NB4 (cell line): Measurements from ENCODE around the gene ESYT1.

Experiments
- DNase-seq: peaks from one replicate; pipeline ENCODE4 v3.0.0; 2010; ENCODE audit warnings: low read depth
- H3K4me3 ChIP-seq: one replicate; pipeline ENCODE4 v1.5.1; 2011; ENCODE audit warnings: mild to moderate bottlenecking, low read depth, low read length, moderate library complexity
- MYC ChIP-seq: IDR thresholded peaks from 2 replicates; pipeline ENCODE4 v1.6.1; 2011; ENCODE audit warnings: low read depth, low read length
- POLR2A ChIP-seq: IDR thresholded peaks from 2 replicates; pipeline ENCODE4 v1.6.1; 2011; ENCODE audit warnings: mild to moderate bottlenecking; ENCODE audit not compliant: insufficient read length; ENCODE audit errors: extremely low read depth
- TF ChIP-seq, protein P1 (sequence below): IDR thresholded peaks from one replicate; pipeline ENCODE4 v1.5.1; 2012; ENCODE audit warnings: low read depth, low read length
- TF ChIP-seq, protein P2 (sequence below): IDR thresholded peaks from 2 replicates; pipeline ENCODE4 v1.6.1; 2011; ENCODE audit warnings: low read depth, low read length

Gene ESYT1

DNA sequence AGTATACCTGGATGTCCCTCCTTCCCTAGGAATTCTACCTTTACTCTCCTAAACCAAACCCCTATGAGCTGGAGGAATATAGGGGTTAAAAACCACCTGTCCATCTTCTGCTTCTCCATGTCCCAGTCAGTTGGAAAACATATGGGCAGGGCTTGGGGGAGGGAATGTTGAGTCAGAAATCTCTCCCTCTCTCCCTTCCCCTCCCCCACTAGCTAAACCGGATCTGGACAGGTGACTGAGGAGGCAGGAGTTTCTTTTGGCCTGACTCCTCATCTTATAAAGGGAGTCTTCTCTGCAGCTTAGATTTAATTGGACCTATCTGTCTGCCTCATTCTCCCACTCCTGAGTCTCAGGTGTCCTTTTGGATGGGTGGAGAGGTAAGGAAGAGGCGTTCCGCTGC is 42.0 kb upstream of the ESYT1 start:
- DNase-seq, result no peak
- TF ChIP-seq MYC (no peak), POLR2A (no peak)
- TF ChIP-seq, protein P1, sequence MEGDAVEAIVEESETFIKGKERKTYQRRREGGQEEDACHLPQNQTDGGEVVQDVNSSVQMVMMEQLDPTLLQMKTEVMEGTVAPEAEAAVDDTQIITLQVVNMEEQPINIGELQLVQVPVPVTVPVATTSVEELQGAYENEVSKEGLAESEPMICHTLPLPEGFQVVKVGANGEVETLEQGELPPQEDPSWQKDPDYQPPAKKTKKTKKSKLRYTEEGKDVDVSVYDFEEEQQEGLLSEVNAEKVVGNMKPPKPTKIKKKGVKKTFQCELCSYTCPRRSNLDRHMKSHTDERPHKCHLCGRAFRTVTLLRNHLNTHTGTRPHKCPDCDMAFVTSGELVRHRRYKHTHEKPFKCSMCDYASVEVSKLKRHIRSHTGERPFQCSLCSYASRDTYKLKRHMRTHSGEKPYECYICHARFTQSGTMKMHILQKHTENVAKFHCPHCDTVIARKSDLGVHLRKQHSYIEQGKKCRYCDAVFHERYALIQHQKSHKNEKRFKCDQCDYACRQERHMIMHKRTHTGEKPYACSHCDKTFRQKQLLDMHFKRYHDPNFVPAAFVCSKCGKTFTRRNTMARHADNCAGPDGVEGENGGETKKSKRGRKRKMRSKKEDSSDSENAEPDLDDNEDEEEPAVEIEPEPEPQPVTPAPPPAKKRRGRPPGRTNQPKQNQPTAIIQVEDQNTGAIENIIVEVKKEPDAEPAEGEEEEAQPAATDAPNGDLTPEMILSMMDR, result no peak
- TF ChIP-seq, protein P2, sequence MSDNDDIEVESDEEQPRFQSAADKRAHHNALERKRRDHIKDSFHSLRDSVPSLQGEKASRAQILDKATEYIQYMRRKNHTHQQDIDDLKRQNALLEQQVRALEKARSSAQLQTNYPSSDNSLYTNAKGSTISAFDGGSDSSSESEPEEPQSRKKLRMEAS, result no peak
- H3K4me3 ChIP-seq, result no peak overlapping the region

DNA sequence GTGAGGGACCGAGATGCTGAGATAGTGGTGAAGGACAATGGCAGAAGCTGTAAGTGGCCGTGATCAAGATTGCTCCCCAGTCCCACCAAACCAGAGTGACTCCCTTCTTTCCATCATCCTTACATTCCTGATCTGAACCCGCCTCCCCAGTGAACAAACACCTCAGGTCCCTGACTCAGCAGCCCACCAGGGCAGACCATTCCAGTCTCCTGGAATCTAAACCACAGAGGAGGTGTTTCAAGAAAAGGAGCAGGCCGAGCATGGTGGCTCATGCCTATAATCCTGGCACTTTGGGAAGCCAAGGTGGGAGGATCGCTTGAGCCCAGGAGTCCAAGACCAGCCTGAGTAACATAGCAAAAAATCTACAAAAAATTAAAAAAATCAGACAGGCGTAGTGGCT is 41.5 kb upstream of the ESYT1 start:
- DNase-seq, result no peak
- no peak for TF ChIP-seq POLR2A
- TF ChIP-seq MYC, result no peak
- TF ChIP-seq, protein P1, result no peak
- TF ChIP-seq, protein P2, result no peak
- H3K4me3 ChIP-seq, result no peak overlapping the region

DNA sequence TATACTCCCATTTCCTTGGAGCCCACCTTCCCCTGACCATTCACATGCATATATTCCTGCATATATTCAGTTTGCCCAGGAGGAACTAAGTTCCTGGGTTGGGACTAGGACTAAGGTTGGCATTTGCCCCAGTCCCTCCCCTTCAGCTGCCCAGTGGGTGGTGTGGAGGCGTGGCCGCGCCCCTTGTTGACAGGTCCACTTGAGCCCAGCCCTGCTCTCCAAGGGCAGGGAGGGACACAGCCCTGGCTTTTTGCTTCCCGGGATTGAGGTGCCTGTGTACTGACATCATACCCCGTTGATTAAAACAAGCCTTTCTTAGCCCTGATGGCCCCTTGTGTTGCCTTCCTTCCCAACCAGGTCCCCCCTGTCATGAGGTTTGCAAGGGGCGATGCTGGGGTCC is 40.8 kb upstream of the ESYT1 start:
- no peak overlapping the region for H3K4me3 ChIP-seq
- DNase-seq, result no peak
- no peak for TF ChIP-seq POLR2A
- TF ChIP-seq, protein P1, result no peak
- TF ChIP-seq, protein P2, result no peak
- no peak for TF ChIP-seq MYC

DNA sequence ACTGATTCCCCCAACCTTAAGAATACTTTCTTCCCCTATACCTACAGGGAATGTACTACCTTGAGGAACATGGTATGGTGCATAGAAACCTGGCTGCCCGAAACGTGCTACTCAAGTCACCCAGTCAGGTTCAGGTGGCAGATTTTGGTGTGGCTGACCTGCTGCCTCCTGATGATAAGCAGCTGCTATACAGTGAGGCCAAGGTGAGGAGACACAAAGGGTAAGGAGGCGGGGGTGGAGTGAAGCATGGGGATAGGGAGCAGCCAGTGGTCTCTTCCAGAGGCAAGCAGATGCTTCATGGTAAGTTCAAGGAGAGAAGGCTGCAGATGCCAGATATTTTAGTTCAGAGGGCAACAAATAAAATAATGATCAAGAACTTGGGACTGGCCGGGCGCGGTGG is 30.3 kb upstream of the ESYT1 start:
- H3K4me3 ChIP-seq, result no peak overlapping the region
- TF ChIP-seq MYC, result no peak
- TF ChIP-seq, protein P2, result no peak
- DNase-seq, result no peak

DNA sequence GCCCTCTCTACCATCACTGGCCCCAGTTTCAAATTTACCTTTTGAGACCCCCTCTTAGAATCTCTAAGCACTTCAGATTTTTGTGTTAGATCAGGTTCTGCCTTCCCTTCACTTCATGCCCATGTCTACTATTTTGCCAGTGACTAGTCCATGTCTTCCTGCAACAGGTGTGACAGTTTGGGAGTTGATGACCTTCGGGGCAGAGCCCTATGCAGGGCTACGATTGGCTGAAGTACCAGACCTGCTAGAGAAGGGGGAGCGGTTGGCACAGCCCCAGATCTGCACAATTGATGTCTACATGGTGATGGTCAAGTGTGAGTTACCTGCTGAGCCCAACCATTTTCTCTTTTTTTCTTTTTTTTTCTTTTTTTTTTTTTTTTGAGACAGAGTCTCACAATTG is 29.5 kb upstream of the ESYT1 start:
- DNase-seq, result no peak
- TF ChIP-seq POLR2A (no peak), MYC (no peak)
- TF ChIP-seq, protein P2, result no peak
- no peak overlapping the region for H3K4me3 ChIP-seq

DNA sequence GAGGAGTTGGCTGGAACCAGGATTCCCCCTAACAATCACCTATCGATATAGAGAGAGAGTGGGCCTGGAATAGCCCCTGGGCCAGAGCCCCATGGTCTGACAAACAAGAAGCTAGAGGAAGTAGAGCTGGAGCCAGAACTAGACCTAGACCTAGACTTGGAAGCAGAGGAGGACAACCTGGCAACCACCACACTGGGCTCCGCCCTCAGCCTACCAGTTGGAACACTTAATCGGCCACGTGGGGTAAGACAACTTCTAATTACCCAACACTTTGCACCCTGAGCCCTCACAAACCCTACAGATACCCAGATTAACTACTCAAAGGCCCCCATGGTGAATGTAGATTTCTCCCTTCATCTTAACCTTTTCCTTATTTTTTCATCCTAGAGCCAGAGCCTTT is 28.3 kb upstream of the ESYT1 start:
- TF ChIP-seq MYC, result no peak
- TF ChIP-seq, protein P2, result no peak
- no peak for TF ChIP-seq POLR2A
- TF ChIP-seq, protein P1, result no peak
- no peak for DNase-seq
- H3K4me3 ChIP-seq, result no peak overlapping the region

DNA sequence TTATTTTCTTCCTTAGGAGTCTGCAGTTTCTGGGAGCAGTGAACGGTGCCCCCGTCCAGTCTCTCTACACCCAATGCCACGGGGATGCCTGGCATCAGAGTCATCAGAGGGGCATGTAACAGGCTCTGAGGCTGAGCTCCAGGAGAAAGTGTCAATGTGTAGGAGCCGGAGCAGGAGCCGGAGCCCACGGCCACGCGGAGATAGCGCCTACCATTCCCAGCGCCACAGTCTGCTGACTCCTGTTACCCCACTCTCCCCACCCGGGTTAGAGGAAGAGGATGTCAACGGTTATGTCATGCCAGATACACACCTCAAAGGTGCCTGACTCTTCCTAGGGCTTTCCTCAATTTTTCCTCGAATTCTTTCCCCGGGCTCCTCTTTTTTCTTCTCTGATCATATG is 27.0 kb upstream of the ESYT1 start:
- no peak overlapping the region for H3K4me3 ChIP-seq
- DNase-seq, result no peak
- TF ChIP-seq MYC (no peak), POLR2A (no peak)
- TF ChIP-seq, protein P2, result no peak
- TF ChIP-seq, protein P1, result no peak
